ENCODE data around the gene ZRANB3. TPM values are rescaled to one million over a fixed set of nuclear protein-coding genes. Genes with fewer than 3 reads are reported as not detected.

The ZRANB3 gene
- total and polyA plus RNA-seq, 2 experiments from 2014 or later = 10.5 to 16.8 TPM

DNA sequence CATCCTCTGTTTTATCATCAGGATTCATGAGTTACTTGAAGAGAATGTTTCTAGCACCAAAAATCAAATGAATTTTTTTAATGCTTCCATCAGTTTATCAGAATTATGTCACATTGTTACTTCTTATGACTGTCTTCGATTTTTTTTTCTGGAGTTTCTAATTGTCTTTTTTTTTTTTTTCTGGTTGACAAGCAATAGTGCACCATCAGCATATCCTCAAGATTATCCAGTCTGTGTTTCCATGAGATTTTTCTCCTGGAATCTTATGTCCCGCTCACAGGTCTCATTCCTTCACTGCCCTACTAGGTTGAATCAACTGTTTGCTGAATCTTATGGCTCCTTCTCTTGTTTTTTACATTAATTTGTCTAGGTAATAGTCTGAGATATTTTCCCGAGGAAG lies 16.3 kb upstream of the ZRANB3 start:
- TF ChIP-seq NANOG (IDR thresholded peaks at IDR 0.05; ENCODE audit: borderline replicate concordance) = no peak
- TF ChIP-seq, protein P1, sequence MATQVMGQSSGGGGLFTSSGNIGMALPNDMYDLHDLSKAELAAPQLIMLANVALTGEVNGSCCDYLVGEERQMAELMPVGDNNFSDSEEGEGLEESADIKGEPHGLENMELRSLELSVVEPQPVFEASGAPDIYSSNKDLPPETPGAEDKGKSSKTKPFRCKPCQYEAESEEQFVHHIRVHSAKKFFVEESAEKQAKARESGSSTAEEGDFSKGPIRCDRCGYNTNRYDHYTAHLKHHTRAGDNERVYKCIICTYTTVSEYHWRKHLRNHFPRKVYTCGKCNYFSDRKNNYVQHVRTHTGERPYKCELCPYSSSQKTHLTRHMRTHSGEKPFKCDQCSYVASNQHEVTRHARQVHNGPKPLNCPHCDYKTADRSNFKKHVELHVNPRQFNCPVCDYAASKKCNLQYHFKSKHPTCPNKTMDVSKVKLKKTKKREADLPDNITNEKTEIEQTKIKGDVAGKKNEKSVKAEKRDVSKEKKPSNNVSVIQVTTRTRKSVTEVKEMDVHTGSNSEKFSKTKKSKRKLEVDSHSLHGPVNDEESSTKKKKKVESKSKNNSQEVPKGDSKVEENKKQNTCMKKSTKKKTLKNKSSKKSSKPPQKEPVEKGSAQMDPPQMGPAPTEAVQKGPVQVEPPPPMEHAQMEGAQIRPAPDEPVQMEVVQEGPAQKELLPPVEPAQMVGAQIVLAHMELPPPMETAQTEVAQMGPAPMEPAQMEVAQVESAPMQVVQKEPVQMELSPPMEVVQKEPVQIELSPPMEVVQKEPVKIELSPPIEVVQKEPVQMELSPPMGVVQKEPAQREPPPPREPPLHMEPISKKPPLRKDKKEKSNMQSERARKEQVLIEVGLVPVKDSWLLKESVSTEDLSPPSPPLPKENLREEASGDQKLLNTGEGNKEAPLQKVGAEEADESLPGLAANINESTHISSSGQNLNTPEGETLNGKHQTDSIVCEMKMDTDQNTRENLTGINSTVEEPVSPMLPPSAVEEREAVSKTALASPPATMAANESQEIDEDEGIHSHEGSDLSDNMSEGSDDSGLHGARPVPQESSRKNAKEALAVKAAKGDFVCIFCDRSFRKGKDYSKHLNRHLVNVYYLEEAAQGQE (IDR thresholded peaks at IDR 0.05; ENCODE audit: unreplicated experiment) = no peak
- TF ChIP-seq, protein P2, sequence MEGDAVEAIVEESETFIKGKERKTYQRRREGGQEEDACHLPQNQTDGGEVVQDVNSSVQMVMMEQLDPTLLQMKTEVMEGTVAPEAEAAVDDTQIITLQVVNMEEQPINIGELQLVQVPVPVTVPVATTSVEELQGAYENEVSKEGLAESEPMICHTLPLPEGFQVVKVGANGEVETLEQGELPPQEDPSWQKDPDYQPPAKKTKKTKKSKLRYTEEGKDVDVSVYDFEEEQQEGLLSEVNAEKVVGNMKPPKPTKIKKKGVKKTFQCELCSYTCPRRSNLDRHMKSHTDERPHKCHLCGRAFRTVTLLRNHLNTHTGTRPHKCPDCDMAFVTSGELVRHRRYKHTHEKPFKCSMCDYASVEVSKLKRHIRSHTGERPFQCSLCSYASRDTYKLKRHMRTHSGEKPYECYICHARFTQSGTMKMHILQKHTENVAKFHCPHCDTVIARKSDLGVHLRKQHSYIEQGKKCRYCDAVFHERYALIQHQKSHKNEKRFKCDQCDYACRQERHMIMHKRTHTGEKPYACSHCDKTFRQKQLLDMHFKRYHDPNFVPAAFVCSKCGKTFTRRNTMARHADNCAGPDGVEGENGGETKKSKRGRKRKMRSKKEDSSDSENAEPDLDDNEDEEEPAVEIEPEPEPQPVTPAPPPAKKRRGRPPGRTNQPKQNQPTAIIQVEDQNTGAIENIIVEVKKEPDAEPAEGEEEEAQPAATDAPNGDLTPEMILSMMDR (conservative IDR thresholded peaks at IDR 0.05; ENCODE audit: low read depth in 2 of 2) = no peak
- TF ChIP-seq JUNB (IDR thresholded peaks at IDR 0.05; ENCODE audit: unreplicated experiment) = no peak
- TF ChIP-seq, protein P3, sequence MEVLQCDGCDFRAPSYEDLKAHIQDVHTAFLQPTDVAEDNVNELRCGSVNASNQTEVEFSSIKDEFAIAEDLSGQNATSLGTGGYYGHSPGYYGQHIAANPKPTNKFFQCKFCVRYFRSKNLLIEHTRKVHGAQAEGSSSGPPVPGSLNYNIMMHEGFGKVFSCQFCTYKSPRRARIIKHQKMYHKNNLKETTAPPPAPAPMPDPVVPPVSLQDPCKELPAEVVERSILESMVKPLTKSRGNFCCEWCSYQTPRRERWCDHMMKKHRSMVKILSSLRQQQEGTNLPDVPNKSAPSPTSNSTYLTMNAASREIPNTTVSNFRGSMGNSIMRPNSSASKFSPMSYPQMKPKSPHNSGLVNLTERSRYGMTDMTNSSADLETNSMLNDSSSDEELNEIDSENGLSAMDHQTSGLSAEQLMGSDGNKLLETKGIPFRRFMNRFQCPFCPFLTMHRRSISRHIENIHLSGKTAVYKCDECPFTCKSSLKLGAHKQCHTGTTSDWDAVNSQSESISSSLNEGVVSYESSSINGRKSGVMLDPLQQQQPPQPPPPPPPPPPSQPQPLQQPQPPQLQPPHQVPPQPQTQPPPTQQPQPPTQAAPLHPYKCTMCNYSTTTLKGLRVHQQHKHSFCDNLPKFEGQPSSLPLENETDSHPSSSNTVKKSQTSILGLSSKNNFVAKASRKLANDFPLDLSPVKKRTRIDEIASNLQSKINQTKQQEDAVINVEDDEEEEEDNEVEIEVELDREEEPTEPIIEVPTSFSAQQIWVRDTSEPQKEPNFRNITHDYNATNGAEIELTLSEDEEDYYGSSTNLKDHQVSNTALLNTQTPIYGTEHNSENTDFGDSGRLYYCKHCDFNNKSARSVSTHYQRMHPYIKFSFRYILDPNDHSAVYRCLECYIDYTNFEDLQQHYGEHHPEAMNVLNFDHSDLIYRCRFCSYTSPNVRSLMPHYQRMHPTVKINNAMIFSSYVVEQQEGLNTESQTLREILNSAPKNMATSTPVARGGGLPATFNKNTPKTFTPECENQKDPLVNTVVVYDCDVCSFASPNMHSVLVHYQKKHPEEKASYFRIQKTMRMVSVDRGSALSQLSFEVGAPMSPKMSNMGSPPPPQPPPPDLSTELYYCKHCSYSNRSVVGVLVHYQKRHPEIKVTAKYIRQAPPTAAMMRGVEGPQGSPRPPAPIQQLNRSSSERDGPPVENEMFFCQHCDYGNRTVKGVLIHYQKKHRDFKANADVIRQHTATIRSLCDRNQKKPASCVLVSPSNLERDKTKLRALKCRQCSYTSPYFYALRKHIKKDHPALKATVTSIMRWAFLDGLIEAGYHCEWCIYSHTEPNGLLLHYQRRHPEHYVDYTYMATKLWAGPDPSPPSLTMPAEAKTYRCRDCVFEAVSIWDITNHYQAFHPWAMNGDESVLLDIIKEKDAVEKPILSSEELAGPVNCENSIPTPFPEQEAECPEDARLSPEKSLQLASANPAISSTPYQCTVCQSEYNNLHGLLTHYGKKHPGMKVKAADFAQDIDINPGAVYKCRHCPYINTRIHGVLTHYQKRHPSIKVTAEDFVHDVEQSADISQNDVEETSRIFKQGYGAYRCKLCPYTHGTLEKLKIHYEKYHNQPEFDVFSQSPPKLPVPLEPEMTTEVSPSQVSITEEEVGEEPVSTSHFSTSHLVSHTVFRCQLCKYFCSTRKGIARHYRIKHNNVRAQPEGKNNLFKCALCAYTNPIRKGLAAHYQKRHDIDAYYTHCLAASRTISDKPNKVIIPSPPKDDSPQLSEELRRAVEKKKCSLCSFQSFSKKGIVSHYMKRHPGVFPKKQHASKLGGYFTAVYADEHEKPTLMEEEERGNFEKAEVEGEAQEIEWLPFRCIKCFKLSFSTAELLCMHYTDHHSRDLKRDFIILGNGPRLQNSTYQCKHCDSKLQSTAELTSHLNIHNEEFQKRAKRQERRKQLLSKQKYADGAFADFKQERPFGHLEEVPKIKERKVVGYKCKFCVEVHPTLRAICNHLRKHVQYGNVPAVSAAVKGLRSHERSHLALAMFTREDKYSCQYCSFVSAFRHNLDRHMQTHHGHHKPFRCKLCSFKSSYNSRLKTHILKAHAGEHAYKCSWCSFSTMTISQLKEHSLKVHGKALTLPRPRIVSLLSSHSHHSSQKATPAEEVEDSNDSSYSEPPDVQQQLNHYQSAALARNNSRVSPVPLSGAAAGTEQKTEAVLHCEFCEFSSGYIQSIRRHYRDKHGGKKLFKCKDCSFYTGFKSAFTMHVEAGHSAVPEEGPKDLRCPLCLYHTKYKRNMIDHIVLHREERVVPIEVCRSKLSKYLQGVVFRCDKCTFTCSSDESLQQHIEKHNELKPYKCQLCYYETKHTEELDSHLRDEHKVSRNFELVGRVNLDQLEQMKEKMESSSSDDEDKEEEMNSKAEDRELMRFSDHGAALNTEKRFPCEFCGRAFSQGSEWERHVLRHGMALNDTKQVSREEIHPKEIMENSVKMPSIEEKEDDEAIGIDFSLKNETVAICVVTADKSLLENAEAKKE (CRISPR knock-in tag; IDR thresholded peaks at IDR 0.05) = no peak
- TF ChIP-seq ZNF114 (CRISPR knock-in tag; IDR thresholded peaks at IDR 0.05) = no peak
- TF ChIP-seq EZH2phosphoT487 (IDR thresholded peaks at IDR 0.05; ENCODE audit: unreplicated experiment) = no peak
- TF ChIP-seq STAT1 (IDR thresholded peaks at IDR 0.05; ENCODE audit: unreplicated experiment) = no peak
- no peak for TF ChIP-seq ZNF331 (CRISPR knock-in tag; IDR thresholded peaks at IDR 0.05; ENCODE audit: low read depth)
- no peak for TF ChIP-seq EZH2 (IDR thresholded peaks at IDR 0.05; ENCODE audit: low read depth, unreplicated experiment)
- TF ChIP-seq POLR2AphosphoS5 (IDR thresholded peaks at IDR 0.05; ENCODE audit: low read depth) = no peak
- TF ChIP-seq, protein P4, sequence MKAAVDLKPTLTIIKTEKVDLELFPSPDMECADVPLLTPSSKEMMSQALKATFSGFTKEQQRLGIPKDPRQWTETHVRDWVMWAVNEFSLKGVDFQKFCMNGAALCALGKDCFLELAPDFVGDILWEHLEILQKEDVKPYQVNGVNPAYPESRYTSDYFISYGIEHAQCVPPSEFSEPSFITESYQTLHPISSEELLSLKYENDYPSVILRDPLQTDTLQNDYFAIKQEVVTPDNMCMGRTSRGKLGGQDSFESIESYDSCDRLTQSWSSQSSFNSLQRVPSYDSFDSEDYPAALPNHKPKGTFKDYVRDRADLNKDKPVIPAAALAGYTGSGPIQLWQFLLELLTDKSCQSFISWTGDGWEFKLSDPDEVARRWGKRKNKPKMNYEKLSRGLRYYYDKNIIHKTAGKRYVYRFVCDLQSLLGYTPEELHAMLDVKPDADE (IDR thresholded peaks at IDR 0.05) = no peak
- H3K36me3 ChIP-seq (ENCODE audit: insufficient read depth) = no peaks in the 10 kb centered on the region

More for the DNA sequence above, 16.3 kb upstream of the ZRANB3 start:
- ATAC-seq (no peak), DNase-seq (ENCODE audit: low spot score) (no peak)
- Histone ChIP-seq H4K20me1 (replicated peaks; ENCODE audit: insufficient read depth) (peaks cover 6% of the 10 kb centered on the region), H3K4me1 (ENCODE audit: insufficient read depth) (peaks cover 8% of the 10 kb centered on the region), H3K79me2 (replicated peaks; ENCODE audit: insufficient read depth) (peaks cover 100% of the 10 kb centered on the region), H3K4me2 (no peak overlapping the region), H3K9me2 (ENCODE audit: insufficient read depth) (no peaks in the 10 kb centered on the region), H3K27ac (ENCODE audit: low read depth) (no peak overlapping the region), H3K27me3 (ENCODE audit: insufficient read depth) (no peaks in the 10 kb centered on the region), H3F3A (replicated peaks; ENCODE audit: low read depth) (no peaks in the 10 kb centered on the region), H2AFZ (no peak overlapping the region), H3K4me3 (no peak overlapping the region)
- H3K36me3 Mint-ChIP-seq (ENCODE audit: low read depth) = 0 out of 3 replicates have a peak, but pooled peaks cover 3% of the 10 kb centered on the region
- H3K27ac Mint-ChIP-seq = no peak overlapping the region
- H3K9me3 Mint-ChIP-seq = no peaks in the 10 kb centered on the region
- peaks cover 7% of the 10 kb centered on the region; the same call in 2 of the 3 replicates for H3K4me1 Mint-ChIP-seq
- H3K4me3 Mint-ChIP-seq = no peak overlapping the region
- H3K27me3 Mint-ChIP-seq (ENCODE audit: insufficient read depth, low read depth, poor library complexity) = no peaks in the 10 kb centered on the region

All from GM23338 (cell line).